ENCODE data around the gene GOLGA6L2.

- TF ChIP-seq CTCF (IDR thresholded peaks at IDR 0.05; ENCODE audit: borderline replicate concordance, extremely low read depth, low read length, poor library complexity, severe bottlenecking) (no peak), EZH2 (IDR thresholded peaks at IDR 0.05; ENCODE audit: borderline replicate concordance, low read depth, low read length, severe bottlenecking) (no peak)
Measured at GRCh38 chr15:23446215-23447106, 582 bp downstream of the GOLGA6L2 start.

Data from DND-41 (cell line).